ENCODE measurements around the gene C4B.
"Not testable (repeated sequence)": the region's sequence is repeated elsewhere in the genome, so short reads cannot be mapped to it uniquely, and the experiment has no call there.

- not testable (repeated sequence) for TF ChIP-seq CTCF (IDR thresholded peaks at IDR 0.05); POLR2A (IDR thresholded peaks at IDR 0.05); POLR2AphosphoS5 (IDR thresholded peaks at IDR 0.05; ENCODE audit: insufficient read depth in 1 of 2, low read depth in 1 of 2)
These were observed 5.1 kb upstream of the C4B start for GRCh38 chr6:32009537-32009936.

Measured in vagina (tissue), 2 donors.